Endothelial cell of umbilical vein (primary cell): Measurements from ENCODE around the gene HDHD2. TPM values are rescaled to one million over a fixed set of nuclear protein-coding genes. Genes with fewer than 3 reads are reported as not detected.

ENCODE experiments used
- BruUV-seq: library from RNA; stranded (reverse); fragments of 400-500 nt; replicated peaks from 2 replicates; lab custom pipeline; 2021; lab: Mats Ljungman, UMichigan
- CTCF ChIA-PET: fragments of 300-600, 350-600 bp; sonication (Branson Sonifier 250); formaldehyde crosslinking; loops from one replicate; lab custom pipeline; 2021; ENCODE audit warnings: antibody characterized with exemption, inconsistent platforms; lab: Charles Lee
- POLR2A ChIA-PET: fragments of 300-600, 350-600 bp; sonication (Branson Sonifier 250); formaldehyde crosslinking; loops from one replicate; lab custom pipeline; 2021; ENCODE audit warnings: antibody characterized with exemption, inconsistent platforms; lab: Charles Lee
- DNase-seq: peaks from one replicate; pipeline ENCODE4 v3.0.0-alpha.2; 2011; ENCODE audit warnings: low read depth, low spot score
- FAIRE-seq: peaks from 2 replicates; lab custom pipeline; 2011; peaks lifted over from hg19 to GRCh38; lab: Jason Lieb, UNC
- H2AFZ ChIP-seq: 2 replicates; pipeline ENCODE4 v1.6.0; 2012; ENCODE audit warnings: low read depth, low read length, control low read depth, inconsistent platforms
- H3K27ac ChIP-seq: 2 replicates; pipeline ENCODE4 v1.5.1; 2011; ENCODE audit warnings: low read depth, mild to moderate bottlenecking, control low read depth, low read length, moderate library complexity; ENCODE audit not compliant: insufficient read depth
- H3K27me3 ChIP-seq, 2 experiments: 2 replicates each; pipeline versions ENCODE4 v1.6.0 to v1.6.1; 2011; ENCODE audit warnings: low read length in 2 of 2, mixed read lengths in 1 of 2; ENCODE audit not compliant: control insufficient read depth in 2 of 2, insufficient read depth in 2 of 2
- H3K36me3 ChIP-seq, 2 experiments: 2 replicates in 1 of 2; 3 replicates in 1 of 2; pipeline ENCODE4 v1.5.1; 2011; ENCODE audit warnings: low read length in 2 of 2, mild to moderate bottlenecking in 1 of 2, moderate library complexity in 1 of 2; ENCODE audit not compliant: control insufficient read depth in 2 of 2, insufficient read depth in 2 of 2; ENCODE audit errors: extremely low read depth in 1 of 2
- H3K4me1 ChIP-seq: 3 replicates; pipeline ENCODE4 v1.5.1; 2011; ENCODE audit warnings: mild to moderate bottlenecking, low read length; ENCODE audit not compliant: control insufficient read depth, insufficient read depth; ENCODE audit errors: extremely low read depth
- H3K4me2 ChIP-seq: 2 replicates; pipeline ENCODE4 v1.6.1; 2011; ENCODE audit warnings: low read length, control low read depth, mixed read lengths; ENCODE audit not compliant: insufficient read depth
- H3K4me3 ChIP-seq, 3 experiments: fragments of 200-600 bp in 1 of 3; sonication (generic), shearing (Covaris generic) in 1 of 3; replicated peaks in 1 of 3; 2 replicates each; pipeline ENCODE4 v1.5.1; 2011 to 2016; ENCODE audit warnings: control low read depth in 3 of 3, low read length in 3 of 3, mild to moderate bottlenecking in 2 of 3, inconsistent platforms in 1 of 3, low read depth in 1 of 3, moderate library complexity in 1 of 3; ENCODE audit not compliant: insufficient read depth in 1 of 3
- H3K79me2 ChIP-seq: 2 replicates; pipeline ENCODE4 v1.6.0; 2012; ENCODE audit warnings: low read length, inconsistent platforms; ENCODE audit not compliant: control insufficient read depth, insufficient read depth
- H3K9ac ChIP-seq: replicated peaks from 2 replicates; pipeline ENCODE3; 2011; ENCODE audit warnings: low read length, control low read depth; ENCODE audit not compliant: insufficient read depth; ENCODE audit errors: extremely low read depth
- H3K9me1 ChIP-seq: replicated peaks from 3 replicates; pipeline ENCODE4 v1.6.0; 2011; ENCODE audit warnings: mild to moderate bottlenecking, low read length; ENCODE audit not compliant: control insufficient read depth, insufficient read depth; ENCODE audit errors: extremely low read depth
- H3K9me3 ChIP-seq: replicated peaks from 2 replicates; pipeline ENCODE4 v1.5.1; 2012; ENCODE audit warnings: low read length, inconsistent platforms; ENCODE audit not compliant: control insufficient read depth, insufficient read depth
- H4K20me1 ChIP-seq: replicated peaks from 2 replicates; pipeline ENCODE3; 2011; ENCODE audit warnings: mild to moderate bottlenecking, low read length; ENCODE audit not compliant: control insufficient read depth, insufficient read depth; ENCODE audit errors: extremely low read depth
- CTCF ChIP-seq, 2 donors: IDR thresholded peaks; 1 replicate in 1 of 2; 2 replicates in 1 of 2; pipeline ENCODE4 v1.5.1; 2011; ENCODE audit warnings: low read length in 2 of 2, mild to moderate bottlenecking in 2 of 2, moderate library complexity in 2 of 2, control low read depth in 1 of 2, inconsistent platforms in 1 of 2, low read depth in 1 of 2; ENCODE audit not compliant: insufficient read depth in 1 of 2; ENCODE audit errors: extremely low read depth in 1 of 2
- EZH2 ChIP-seq: IDR thresholded peaks from 2 replicates; pipeline ENCODE4 v1.6.1; 2012; ENCODE audit warnings: borderline replicate concordance, low read depth, mild to moderate bottlenecking, moderate library complexity, low read length, inconsistent platforms; ENCODE audit not compliant: severe bottlenecking
- FOS ChIP-seq: IDR thresholded peaks from 2 replicates; pipeline ENCODE4 v1.6.1; 2011; ENCODE audit warnings: mild to moderate bottlenecking, low read length, moderate library complexity, borderline replicate concordance; ENCODE audit not compliant: insufficient read depth
- GATA2 ChIP-seq: IDR thresholded peaks from 2 replicates; pipeline ENCODE4 v1.7.0; 2011; ENCODE audit warnings: low read depth, mild to moderate bottlenecking, moderate library complexity, mixed read lengths, low read length; ENCODE audit not compliant: insufficient read length, insufficient read depth
- JUN ChIP-seq: IDR thresholded peaks from 2 replicates; pipeline ENCODE4 v1.6.1; 2011; ENCODE audit warnings: borderline replicate concordance, low read depth; ENCODE audit not compliant: insufficient read length, insufficient read depth
- MAX ChIP-seq: IDR thresholded peaks from 2 replicates; pipeline ENCODE4 v1.6.1; 2011; ENCODE audit not compliant: insufficient read depth, insufficient read length
- MYC ChIP-seq: IDR thresholded peaks from one replicate; pipeline ENCODE4 v1.6.1; 2011; ENCODE audit warnings: mild to moderate bottlenecking, low read depth, low read length
- POLR2A ChIP-seq: IDR thresholded peaks from 2 replicates; pipeline ENCODE4 v1.6.1; 2012; ENCODE audit warnings: low read depth, mild to moderate bottlenecking, control low read depth, low read length
- POLR2AphosphoS5 ChIP-seq: IDR thresholded peaks from 2 replicates; pipeline ENCODE4 v1.6.1; 2012; ENCODE audit warnings: low read depth, mild to moderate bottlenecking, control low read depth, low read length, moderate library complexity; ENCODE audit not compliant: insufficient read depth
- dilution Hi-C: fragments of 300-500 bp; cut with MboI; formaldehyde crosslinking; loops from one replicate; pipeline ENCODE4 v1.15.0; 2019; ENCODE audit warnings: low sequenced_read_pairs; ENCODE audit not compliant: extremely low pct_ligation_motif_present
- intact Hi-C: fragments of 100-400 bp; cut with micrococcal nuclease; formaldehyde crosslinking; loops from one replicate; pipeline ENCODE4 v1.10.0; 2022
- polyA plus RNA-seq, 4 experiments: library from polyadenylated mRNA; depleted of rRNA in 3 of 4; stranded (reverse) in 3 of 4; unstranded in 1 of 4; fragments of >200 nt; gene quantifications; 2 replicates each; pipeline versions ENCODE4 v1.2.1 to v1.2.3, GENCODE V29; 2011 to 2012; ENCODE audit warnings: missing spikeins in 1 of 4
- total RNA-seq: library from RNA; stranded (reverse); gene quantifications from 2 replicates; pipeline ENCODE4 v1.2.3, GENCODE V29; 2021

The HDHD2 gene
- total and polyA plus RNA-seq, 2 donors (not counting 3 experiments of a cell fraction or from before 2014, with no cell fraction given): 3.5 to 18.7 TPM

- H3K4me1 ChIP-seq: no peaks in the 10 kb centered on the region
- no peak overlapping the region for H3K27ac ChIP-seq
- intact Hi-C loops (no loop called here), dilution Hi-C loops (no loop called here)
- ChIA-PET CTCF (interaction anchor here (1.7 kb wide), 1 partner anchor 124 kb away, joined by 6 read pairs; no protein-coding TSS in a partner anchor), POLR2A (no interaction called here)
- no peak overlapping the region for H3K4me2 ChIP-seq
- no peak for TF ChIP-seq MYC
- TF ChIP-seq POLR2A: no peak
- TF ChIP-seq CTCF (IDR thresholded peaks at IDR 0.05; ENCODE audit: extremely low read depth in 1 of 2, insufficient read depth in 1 of 2, low read depth in 1 of 2, low read length in 2 of 2): no peak
- TF ChIP-seq JUN: no peak
- no peak for TF ChIP-seq POLR2AphosphoS5
- TF ChIP-seq FOS: no peak
- no peak for TF ChIP-seq MAX
- TF ChIP-seq GATA2: no peak
- no peak for TF ChIP-seq EZH2
- H3K9me1 ChIP-seq: no peaks in the 10 kb centered on the region
- no peaks in the 10 kb centered on the region for H3K36me3 ChIP-seq
- H3K9ac ChIP-seq: no peak overlapping the region
- no peak for FAIRE-seq
- peaks cover 3% of the 10 kb centered on the region for H4K20me1 ChIP-seq
- H3K9me3 ChIP-seq: no peaks in the 10 kb centered on the region
- H3K4me3 ChIP-seq: no peak overlapping the region
- BruUV-seq: no TSS peak
- no peak for DNase-seq
- no peaks in the 10 kb centered on the region for H3K27me3 ChIP-seq
- no peak overlapping the region for H2AFZ ChIP-seq
- no peaks in the 10 kb centered on the region for H3K79me2 ChIP-seq
These were observed 69.4 kb downstream of the HDHD2 start for GRCh38 chr18:47080872-47081271.
